Measurements from ENCODE around the gene CFAP299. TPM values are rescaled to one million over a fixed set of nuclear protein-coding genes. Genes with fewer than 3 reads are reported as not detected.
"Not testable (repeated sequence)": the region's sequence is repeated elsewhere in the genome, so short reads cannot be mapped to it uniquely, and the experiment has no call there.

The CFAP299 gene
- polyA plus RNA-seq (2012; ENCODE audit: insufficient read depth, insufficient read length): not detected

DNA sequence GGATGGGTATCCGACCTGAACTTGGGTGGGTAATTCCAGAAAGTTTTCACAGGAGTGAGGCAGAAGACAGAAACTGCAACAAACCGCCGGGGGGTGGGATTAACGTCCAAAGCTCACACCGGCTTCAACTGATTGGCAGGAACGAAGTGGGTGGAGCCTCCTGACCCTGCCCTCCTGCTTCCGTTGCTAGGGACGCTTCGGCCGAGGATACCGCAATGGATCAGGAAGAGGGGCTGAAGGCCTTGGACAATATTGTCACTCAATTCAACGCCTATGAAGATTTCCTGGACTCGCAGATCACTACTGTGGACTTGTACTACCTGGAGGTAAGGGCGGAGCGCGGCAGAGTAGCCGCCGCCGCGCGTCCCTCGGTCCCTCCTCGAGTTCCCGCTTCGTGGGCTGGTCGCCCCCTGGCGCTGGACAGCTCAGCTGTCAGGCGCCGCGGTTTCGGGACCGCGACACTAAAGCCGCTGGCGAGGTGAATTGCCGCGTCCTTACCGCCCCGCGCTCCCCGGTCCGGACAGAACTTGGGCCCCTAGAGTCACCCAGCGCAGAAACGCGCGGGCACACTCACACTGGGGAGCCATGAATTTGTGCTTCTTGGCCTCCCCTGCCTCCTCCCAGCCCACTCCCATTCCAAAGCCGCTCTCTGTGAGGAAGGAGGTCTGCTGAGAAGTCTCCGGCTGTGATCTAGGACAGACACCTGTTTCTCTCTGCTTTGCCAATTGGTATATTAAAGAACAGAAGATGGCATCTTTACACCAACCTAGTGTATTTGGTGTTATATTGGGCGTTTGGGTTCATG is at the start of gene CFAP299:
TSS of gene CFAP299 (plus strand) at position 177 of the 805 bp plus-strand sequence.
- no peak within 1 kb of the TSS for H3K4me3 ChIP-seq (ENCODE audit: low read length)
- no peak for DNase-seq (ENCODE audit: low read depth, low spot score)

DNA sequence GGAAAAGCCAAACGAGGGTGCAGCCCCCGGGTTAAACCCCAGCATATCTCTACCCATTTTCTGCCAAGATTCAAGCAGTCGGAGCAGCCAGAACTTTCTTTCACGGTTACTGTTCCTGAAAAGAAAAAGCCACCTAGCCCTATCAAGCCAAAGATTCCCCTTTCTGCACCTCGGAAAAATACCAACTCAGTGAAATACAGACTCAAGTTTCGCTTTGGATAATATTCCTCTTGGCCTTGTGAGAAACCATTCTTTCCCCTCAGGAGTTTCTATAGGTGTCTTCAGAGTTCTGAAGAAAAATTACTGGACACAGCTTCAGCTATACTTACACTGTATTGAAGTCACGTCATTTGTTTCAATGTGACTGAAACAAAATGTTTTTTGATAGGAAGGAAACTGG is 49.1 kb upstream of the CFAP299 start:
- no peak overlapping the region for H3K4me3 ChIP-seq (ENCODE audit: low read length)
- DNase-seq (ENCODE audit: low read depth, low spot score): no peak

DNA sequence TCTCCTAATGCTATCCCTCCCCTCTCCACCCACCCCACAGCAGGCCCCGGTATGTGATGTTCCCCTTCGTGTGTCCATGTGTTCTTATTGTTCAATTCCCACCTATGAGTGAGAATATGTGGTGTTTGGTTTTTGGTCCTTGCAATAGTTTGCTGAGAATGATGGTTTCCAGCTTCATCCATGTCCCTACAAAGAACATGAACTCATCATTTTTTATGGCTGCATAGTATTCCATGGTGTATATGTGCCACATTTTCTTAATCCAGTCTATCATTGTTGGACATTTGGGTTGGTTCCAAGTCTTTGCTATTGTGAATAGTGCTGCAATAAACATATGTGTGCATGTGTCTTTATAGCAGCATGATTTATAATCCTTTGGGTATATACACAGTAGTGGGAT is 44.9 kb upstream of the CFAP299 start:
- not testable (repeated sequence) for H3K4me3 ChIP-seq (ENCODE audit: low read length); DNase-seq (ENCODE audit: low read depth, low spot score)

DNA sequence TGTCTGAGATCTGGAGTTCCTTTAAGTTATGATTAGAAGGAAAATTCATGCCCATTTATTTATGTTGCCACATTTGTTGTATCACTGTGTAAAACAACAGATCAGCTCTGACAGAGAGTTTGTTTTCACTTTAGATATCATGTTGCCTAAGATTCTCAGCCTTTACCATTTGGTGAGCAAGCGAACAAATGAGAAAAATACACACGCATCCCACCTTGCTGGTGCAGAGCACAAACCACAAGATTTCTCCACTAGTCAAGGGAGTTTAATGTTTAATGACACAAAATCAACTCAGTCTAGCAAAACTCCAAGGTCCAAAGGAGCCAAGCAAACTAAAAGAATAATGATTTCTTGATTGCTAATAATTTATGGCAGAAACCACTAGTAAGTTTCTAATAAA is 41.3 kb upstream of the CFAP299 start:
- no peak overlapping the region for H3K4me3 ChIP-seq (ENCODE audit: low read length)
- no peak for DNase-seq (ENCODE audit: low read depth, low spot score)

DNA sequence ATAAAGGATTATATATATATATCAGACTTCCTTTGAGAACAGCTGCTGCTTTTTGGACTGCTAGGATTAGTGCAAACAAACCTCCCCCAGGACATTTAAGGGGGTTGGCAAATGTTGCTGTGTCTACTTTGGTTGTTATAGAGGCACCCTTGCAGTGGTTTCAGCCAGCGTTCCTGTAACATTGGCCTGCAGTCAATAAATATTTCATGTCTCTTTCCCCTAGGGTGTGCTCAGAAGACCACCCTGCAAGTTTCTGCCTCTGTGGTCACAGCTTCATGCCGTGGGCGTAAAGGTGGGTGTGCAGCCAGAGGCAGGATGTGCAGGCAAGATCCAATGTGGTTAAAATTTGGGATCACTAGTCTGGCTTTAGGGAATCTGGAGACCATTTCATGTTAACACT is 40.2 kb upstream of the CFAP299 start:
- no peak overlapping the region for H3K4me3 ChIP-seq (ENCODE audit: low read length)
- no peak for DNase-seq (ENCODE audit: low read depth, low spot score)

DNA sequence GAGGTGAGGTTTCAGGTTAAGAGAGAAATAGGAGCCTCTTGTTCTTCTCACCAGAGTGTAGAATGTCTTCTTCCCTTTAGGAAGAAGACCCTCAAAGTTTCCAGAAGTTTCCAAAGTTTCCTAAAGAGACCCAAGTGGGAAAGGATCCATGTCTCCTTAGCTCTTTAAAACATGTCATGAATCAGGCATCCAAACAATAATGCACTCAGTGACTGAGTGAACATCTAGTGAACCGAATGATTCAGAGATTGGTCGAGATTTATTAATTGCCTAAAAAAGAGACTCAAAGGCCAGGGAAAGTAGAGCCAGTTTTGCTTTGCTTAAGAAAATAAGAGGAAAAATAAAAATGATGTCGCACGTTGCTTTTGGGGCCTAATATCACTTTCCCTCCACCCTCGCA is 39.7 kb upstream of the CFAP299 start:
- no peak overlapping the region for H3K4me3 ChIP-seq (ENCODE audit: low read length)
- no peak for DNase-seq (ENCODE audit: low read depth, low spot score)

DNA sequence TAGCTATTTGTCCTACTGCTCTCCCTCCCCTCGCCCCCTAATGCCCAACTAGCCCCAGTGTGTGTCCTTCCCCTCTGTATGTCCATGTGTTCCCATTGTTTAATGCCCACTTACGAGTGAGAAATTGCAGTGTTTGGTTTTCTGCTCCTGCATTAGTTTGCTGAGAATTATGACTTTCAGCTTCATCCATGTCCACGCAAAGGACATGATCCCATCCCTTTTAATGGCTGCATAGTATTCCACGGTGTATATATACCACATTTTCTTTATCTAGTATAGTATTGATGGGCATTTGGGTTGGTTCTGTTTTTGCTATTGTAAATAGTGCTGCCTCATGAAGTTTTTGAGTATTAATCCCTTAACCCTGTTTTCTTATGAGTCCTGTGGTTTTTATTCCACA is 33.6 kb upstream of the CFAP299 start:
- no peak for DNase-seq (ENCODE audit: low read depth, low spot score)
- no peak overlapping the region for H3K4me3 ChIP-seq (ENCODE audit: low read length)

DNA sequence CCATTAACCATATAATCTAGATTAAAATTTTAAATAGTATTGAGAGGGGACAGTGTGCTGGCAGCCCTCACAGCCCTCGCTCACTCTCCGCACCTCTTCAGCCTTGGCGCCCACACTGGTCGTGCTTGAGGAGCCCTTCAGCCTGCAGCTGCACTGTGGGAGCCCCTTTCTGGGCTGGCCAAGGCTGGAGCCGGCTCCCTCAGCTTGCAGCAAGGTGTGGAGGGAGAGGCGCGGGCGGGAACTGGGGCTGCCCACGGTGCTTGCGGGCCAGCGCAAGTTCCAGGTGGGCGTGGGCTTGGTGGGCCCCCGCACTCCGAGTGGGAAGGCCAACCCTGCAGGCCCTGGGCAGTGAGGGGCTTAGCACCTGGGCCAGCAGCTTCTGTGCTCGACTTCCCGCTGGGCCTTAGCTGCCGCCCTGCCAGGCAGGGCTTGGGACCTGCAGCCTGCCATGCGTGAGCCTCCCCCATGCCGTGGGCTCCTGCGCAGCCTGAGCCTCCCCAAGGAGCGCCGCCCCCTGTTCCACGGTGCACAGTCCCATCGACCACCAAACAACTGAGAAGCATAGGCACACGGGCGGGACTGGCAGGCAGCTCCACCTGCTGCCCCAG is 32.8 kb upstream of the CFAP299 start:
- no peak overlapping the region for H3K4me3 ChIP-seq (ENCODE audit: low read length)
- DNase-seq (ENCODE audit: low read depth, low spot score): no peak

DNA sequence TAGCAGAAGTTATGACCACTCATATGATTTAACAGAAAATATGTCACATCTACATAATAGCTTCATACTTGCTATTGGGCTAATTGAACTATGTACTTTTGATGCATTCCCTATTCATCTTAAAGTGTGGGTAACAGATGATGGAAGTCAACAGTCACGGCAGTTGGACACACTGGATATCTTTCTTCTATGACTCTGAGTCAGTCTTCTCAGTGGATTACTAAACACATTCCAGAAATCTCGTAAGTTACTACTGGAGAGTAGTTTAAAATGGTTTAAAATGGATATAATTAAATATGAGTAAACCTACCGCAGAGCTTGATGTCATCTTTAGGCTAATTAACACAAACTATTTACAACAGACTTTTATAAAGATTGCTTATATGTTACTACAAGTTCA is 30.1 kb upstream of the CFAP299 start:
- no peak for DNase-seq (ENCODE audit: low read depth, low spot score)

DNA sequence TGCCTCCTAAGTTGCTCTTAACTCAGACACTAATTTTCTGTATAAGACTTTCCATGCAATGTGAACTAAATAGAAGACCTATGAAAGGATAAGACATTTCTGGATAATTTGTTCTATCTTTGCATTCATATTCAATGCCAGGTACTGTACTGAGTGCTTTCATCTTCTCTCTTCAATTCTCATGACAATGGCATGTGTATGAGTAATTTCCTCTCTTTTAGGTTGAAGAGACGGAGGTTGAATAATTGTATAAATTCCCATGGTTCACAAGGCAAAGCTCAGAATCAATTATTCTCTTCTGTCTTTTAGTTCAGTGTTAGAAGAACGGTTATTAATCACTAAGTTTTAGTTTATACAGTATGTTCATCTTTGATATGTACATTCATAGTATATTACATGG is 29.3 kb upstream of the CFAP299 start:
- DNase-seq (ENCODE audit: low read depth, low spot score): no peak
- H3K4me3 ChIP-seq (ENCODE audit: low read length): no peak overlapping the region

More for the DNA sequence above, 30.1 kb upstream of the CFAP299 start:
- no peak overlapping the region for H3K4me3 ChIP-seq (ENCODE audit: low read length)

DNA sequence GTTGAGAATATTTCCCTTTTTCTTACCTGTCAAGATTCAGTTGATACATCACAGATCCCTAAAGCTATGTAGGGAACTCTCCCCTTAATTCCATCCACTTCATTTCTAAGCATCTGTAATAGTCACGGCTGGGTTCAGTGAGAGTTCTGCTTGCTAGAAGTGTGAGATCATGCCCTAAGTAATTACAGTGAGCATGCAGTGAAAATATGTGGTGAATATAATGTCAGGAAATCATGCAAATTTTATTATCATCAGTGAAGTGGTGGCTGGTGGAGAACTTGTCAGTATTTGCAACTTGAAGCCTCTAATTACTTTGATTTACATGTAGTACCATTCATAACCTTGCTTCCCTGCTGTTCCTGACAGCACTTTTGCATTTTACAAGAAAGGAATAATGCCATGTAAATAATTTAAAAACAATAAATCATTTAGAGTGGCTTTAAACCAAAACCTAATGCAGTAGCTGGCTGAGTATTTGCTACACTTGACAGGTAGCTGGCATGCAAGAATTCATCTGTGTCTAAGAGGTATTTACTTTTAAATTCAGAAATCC is 28.3 kb upstream of the CFAP299 start:
- H3K4me3 ChIP-seq (ENCODE audit: low read length): no peak overlapping the region
- no peak for DNase-seq (ENCODE audit: low read depth, low spot score)

DNA sequence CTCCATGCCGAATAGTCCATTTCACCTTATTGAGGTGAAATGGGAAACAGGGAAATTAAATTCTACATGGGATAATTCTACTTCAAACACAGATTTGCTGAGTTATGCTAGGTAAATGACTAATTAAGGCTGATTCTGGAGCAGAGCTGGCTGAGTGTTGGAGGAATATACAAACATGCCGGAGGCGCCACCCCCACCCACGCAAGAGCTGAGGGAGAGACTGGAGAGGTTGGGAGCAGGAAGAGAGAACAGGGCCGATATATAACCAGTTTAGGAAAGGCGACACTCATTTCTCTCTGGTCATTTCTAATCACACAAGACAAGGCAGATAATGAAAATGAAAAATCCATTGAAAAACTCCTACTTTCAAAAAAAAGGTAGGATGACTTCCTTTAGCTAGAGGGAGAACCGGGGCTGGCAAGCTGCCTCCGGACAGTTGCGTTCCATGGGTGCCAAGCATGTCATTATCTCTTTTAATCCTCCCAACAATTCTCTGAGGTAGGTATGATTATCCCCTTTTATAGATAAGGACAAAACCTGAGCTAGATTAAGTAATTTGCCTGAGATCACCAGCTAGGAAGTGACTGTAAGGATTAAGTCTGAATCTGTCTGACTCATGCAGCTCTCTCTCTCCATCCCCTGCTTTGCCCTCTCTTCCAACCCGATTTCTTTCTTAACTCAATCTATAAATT is 27.6 kb upstream of the CFAP299 start:
- no peak for DNase-seq (ENCODE audit: low read depth, low spot score)
- H3K4me3 ChIP-seq (ENCODE audit: low read length): no peak overlapping the region

DNA sequence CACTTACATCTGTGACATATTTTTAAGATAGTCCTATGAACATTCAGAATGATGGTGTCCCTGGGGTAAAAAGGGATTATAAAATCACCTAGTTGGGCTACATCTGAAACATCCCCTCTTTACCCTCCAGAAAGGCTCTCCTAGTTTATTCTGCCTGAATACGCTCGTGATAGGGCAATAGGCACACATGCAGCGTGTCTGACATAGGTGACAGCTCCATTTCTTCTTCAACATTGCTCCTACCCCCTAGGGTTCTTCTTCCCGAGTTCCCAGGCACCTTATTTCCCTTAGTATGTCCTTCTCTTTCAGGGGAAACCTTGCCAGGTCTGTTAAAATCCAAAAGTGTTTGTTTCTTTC is 27.1 kb upstream of the CFAP299 start:
- H3K4me3 ChIP-seq (ENCODE audit: low read length): no peak overlapping the region
- no peak for DNase-seq (ENCODE audit: low read depth, low spot score)

DNA sequence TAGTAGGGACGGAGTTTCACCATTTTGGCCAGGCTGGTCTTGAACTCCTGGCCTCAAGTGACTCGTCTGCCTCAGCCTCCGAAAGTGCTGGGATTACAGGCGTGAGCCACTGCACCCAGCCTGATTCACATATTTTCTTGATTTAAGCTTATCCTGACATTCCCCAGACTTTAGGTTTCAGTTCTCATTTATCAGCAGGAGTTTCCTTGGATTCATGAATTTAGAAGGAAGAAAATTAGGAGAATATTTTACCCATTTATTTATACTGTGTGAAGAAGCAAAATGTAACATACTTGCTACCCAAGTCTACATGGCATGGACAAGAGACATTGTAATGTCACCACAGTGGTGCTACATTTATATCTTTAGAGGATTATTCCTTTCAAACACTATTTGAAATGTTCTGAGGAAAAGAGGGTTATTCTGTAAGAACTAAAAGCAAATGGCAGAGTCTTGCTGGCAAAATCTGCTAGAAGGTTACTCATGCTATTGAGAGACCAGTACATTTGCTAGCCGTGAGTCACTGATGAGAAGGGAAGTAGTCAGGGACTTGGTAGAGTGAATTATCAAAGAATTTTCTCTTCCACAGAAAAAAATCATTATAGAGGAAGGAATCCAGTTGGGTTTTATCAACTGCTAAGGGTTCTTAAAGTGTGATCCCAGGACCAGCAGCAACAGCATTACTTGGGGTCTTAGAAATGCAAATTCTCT is 26.1 kb upstream of the CFAP299 start:
- no peak overlapping the region for H3K4me3 ChIP-seq (ENCODE audit: low read length)
- DNase-seq (ENCODE audit: low read depth, low spot score): no peak

DNA sequence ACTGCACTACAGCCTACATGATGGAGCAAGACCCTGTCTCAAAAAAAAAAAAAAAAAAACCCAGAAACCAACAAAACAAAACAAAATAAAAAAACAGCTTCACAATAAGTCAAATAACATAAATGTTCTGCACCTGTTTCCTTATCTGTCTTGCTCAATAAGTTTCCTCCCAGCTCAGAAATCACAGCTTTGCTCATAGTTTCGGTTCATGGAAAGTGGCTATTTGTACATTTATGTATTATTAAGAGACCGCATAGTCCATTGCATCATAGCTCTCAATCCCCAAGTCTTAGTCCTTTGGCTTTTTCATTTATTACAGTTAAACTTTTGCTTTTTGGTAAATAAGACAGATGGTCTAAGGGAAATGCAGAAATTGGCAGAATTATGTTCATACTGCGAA is 24.4 kb upstream of the CFAP299 start:
- no peak overlapping the region for H3K4me3 ChIP-seq (ENCODE audit: low read length)

DNA sequence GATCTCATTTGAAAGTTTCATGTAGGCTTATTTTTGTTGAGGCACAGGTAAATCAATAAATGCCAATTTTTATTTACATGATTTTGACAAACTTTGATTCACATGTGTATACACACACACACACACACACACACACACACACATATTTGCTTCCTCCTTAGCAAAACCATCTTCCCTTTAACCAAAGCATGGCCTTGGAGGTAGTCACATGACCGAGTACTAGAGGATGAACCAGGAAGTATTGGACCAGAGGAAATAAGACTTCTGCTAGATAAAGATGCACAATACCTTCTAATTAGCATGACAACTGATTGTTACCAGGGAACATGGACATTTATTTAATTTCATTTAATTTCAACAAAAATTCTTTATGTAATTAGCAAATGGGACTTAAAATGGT is 23.4 kb upstream of the CFAP299 start:
- no peak for DNase-seq (ENCODE audit: low read depth, low spot score)
- no peak overlapping the region for H3K4me3 ChIP-seq (ENCODE audit: low read length)

More for the DNA sequence above, 24.4 kb upstream of the CFAP299 start:
- DNase-seq (ENCODE audit: low read depth, low spot score): no peak

DNA sequence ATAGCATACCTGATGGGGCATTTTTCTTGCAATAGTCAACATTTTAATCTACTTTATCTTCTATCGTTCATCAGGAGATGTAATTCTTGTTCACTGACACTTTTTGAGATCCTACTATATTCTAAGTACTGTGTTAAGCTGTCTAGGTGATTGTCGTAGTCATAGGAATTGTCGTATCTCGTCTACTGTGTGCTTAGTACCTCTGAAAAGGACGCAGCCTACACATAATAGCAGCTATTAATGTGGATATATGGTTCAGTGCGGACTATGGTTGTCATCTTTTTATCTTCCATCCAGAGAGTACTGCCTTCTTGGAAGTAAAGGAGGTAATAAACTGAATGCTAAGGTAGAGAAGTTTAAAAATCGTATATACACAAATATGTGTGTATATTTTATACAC is 21.9 kb upstream of the CFAP299 start:
- DNase-seq (ENCODE audit: low read depth, low spot score): no peak
- H3K4me3 ChIP-seq (ENCODE audit: low read length): no peak overlapping the region

DNA sequence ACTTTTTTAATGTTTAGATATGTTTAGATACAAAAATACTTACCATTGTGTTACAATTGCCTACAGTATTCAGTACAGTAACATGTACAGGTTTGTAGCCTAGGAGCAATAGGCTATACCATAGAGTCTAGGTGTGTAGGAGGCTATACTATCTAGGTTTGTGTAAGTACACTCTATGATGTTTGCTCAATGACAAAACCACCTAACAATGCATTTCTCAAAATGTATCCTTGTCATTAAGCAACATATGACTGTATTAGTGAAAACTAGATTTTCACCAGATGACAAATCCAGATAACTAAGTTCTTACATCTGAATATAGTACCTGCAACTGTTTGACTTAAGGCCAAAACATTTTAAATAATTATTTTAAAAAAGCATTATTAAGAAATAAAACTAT is 19.7 kb upstream of the CFAP299 start:
- DNase-seq (ENCODE audit: low read depth, low spot score); H3K4me3 ChIP-seq (ENCODE audit: low read length): not testable (repeated sequence)

DNA sequence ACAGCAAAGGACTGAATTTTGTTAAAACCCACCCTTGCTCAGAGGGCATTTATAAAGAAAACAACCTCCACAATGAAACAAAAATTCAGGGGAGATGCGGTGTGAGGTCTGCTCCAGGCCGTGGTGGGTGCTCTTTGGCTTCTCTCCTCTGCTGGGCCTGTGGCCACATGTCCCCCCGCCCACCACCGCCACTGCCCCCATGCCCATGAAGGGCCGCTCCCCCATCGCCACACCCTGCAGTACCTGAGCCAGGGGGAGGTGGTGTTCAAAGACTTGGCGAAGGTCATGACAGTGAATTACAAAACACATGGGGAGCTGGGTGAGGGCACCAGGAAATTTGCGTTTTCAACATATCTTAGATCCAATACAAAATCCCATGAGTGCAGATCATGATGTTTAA is 14.2 kb upstream of the CFAP299 start:
- DNase-seq (ENCODE audit: low read depth, low spot score): no peak
- no peak overlapping the region for H3K4me3 ChIP-seq (ENCODE audit: low read length)

Data from Jurkat, Clone E6-1 (cell line).